ENCODE results near the gene TRIM71.
"Not testable (repeated sequence)": the region's sequence is repeated elsewhere in the genome, so short reads cannot be mapped to it uniquely, and the experiment has no call there.

Gene TRIM71

GRCh38 chr3:32945136-32945535 lies 127.3 kb downstream of the TRIM71 start:
- no peaks in the 10 kb centered on the region for H3K79me2 ChIP-seq (ENCODE audit: insufficient read depth, low read length)
- no peak for DNase-seq

GRCh38 chr3:32945598-32945997 lies 127.8 kb downstream of the TRIM71 start:
- H4K20me1 ChIP-seq (ENCODE audit: insufficient read depth, low read length); H3K79me2 ChIP-seq (ENCODE audit: insufficient read depth, low read length); H3K4me2 ChIP-seq (ENCODE audit: insufficient read depth, low read length); H3K9ac ChIP-seq (ENCODE audit: low read depth, low read length); H3K27ac ChIP-seq (ENCODE audit: low read length); H3K4me1 ChIP-seq (ENCODE audit: insufficient read depth, low read length); H3K27me3 ChIP-seq (ENCODE audit: insufficient read depth, low read length, poor library complexity); H3K9me3 ChIP-seq (ENCODE audit: insufficient read depth, low read length, severe bottlenecking); DNase-seq; H3K4me3 ChIP-seq (ENCODE audit: low read depth in 1 of 2, low read length in 2 of 2); ATAC-seq (ENCODE audit: insufficient read depth, low read depth); H2AFZ ChIP-seq (ENCODE audit: low read depth, low read length); H3K36me3 ChIP-seq (ENCODE audit: insufficient read depth, low read length): not testable (repeated sequence)

More at GRCh38 chr3:32945136-32945535, 127.3 kb downstream of the TRIM71 start:
- Histone ChIP-seq H3K36me3 (ENCODE audit: insufficient read depth, low read length) (no peaks in the 10 kb centered on the region), H3K4me1 (ENCODE audit: insufficient read depth, low read length) (no peaks in the 10 kb centered on the region), H3K4me3 (ENCODE audit: low read depth in 1 of 2, low read length in 2 of 2) (no peak overlapping the region), H3K9me3 (ENCODE audit: insufficient read depth, low read length, severe bottlenecking) (no peaks in the 10 kb centered on the region), H3K27me3 (ENCODE audit: insufficient read depth, low read length, poor library complexity) (no peaks in the 10 kb centered on the region), H3K9ac (ENCODE audit: low read depth, low read length) (no peak overlapping the region), H2AFZ (ENCODE audit: low read depth, low read length) (no peak overlapping the region), H3K4me2 (ENCODE audit: insufficient read depth, low read length) (no peak overlapping the region), H4K20me1 (ENCODE audit: insufficient read depth, low read length) (no peaks in the 10 kb centered on the region), H3K27ac (ENCODE audit: low read length) (no peak overlapping the region)
- TF ChIP-seq EZH2 (IDR thresholded peaks at IDR 0.05; ENCODE audit: borderline replicate concordance, low read depth, low read length, severe bottlenecking) = no peak
- TF ChIP-seq CTCF (IDR thresholded peaks at IDR 0.05; ENCODE audit: borderline replicate concordance, extremely low read depth, low read length, poor library complexity, severe bottlenecking) = peak; percentile 6
- ATAC-seq (ENCODE audit: insufficient read depth, low read depth) = no peak

- no peaks in the 10 kb centered on the region for H3K9me3 ChIP-seq (ENCODE audit: insufficient read depth, low read length, severe bottlenecking)
- H3K36me3 ChIP-seq (ENCODE audit: insufficient read depth, low read length) = no peaks in the 10 kb centered on the region
- no peaks in the 10 kb centered on the region for H3K27me3 ChIP-seq (ENCODE audit: insufficient read depth, low read length, poor library complexity)
- H3K79me2 ChIP-seq (ENCODE audit: insufficient read depth, low read length) = no peaks in the 10 kb centered on the region
- TF ChIP-seq CTCF (IDR thresholded peaks at IDR 0.05; ENCODE audit: borderline replicate concordance, extremely low read depth, low read length, poor library complexity, severe bottlenecking) (no peak), EZH2 (IDR thresholded peaks at IDR 0.05; ENCODE audit: borderline replicate concordance, low read depth, low read length, severe bottlenecking) (no peak)
- no peak overlapping the region for H2AFZ ChIP-seq (ENCODE audit: low read depth, low read length)
- H3K4me1 ChIP-seq (ENCODE audit: insufficient read depth, low read length) = no peaks in the 10 kb centered on the region
- ATAC-seq (ENCODE audit: insufficient read depth, low read depth) (no peak), DNase-seq (no peak)
- H3K4me2 ChIP-seq (ENCODE audit: insufficient read depth, low read length) = no peak overlapping the region
- H3K27ac ChIP-seq (ENCODE audit: low read length) = no peak overlapping the region
- H3K4me3 ChIP-seq (ENCODE audit: low read depth in 1 of 2, low read length in 2 of 2) = no peak overlapping the region
- no peak overlapping the region for H3K9ac ChIP-seq (ENCODE audit: low read depth, low read length)
- no peaks in the 10 kb centered on the region for H4K20me1 ChIP-seq (ENCODE audit: insufficient read depth, low read length)
Observed at GRCh38 chr3:32946973-32947788, 129.4 kb downstream of the TRIM71 start.

Data from DND-41 (cell line).